WERI-Rb-1 (cell line): ENCODE results near the gene UGT1A6.
"Not testable (repeated sequence)": the region's sequence is repeated elsewhere in the genome, so short reads cannot be mapped to it uniquely, and the experiment has no call there.

Source experiments
- DNase-seq: peaks from one replicate; pipeline ENCODE4 v3.0.0-alpha.2; 2020
- H3K27ac ChIP-seq: fragments of 250-450 bp; sonication (Bioruptor Pico); 2 replicates; pipeline ENCODE4 v1.5.1; 2020; ENCODE audit warnings: mild to moderate bottlenecking, moderate library complexity
- H3K27me3 ChIP-seq: fragments of 250-450 bp; sonication (Bioruptor Pico); 2 replicates; pipeline ENCODE4 v1.5.1; 2021; ENCODE audit warnings: mild to moderate bottlenecking, low read depth, moderate library complexity; ENCODE audit not compliant: insufficient read depth, severe bottlenecking
- H3K36me3 ChIP-seq: fragments of 250-450 bp; sonication (Bioruptor Pico); 2 replicates; pipeline ENCODE4 v1.5.1; 2020; ENCODE audit warnings: mild to moderate bottlenecking, moderate library complexity
- H3K4me3 ChIP-seq: 2 replicates; pipeline ENCODE4 v1.5.1; 2011; ENCODE audit warnings: low read depth, mild to moderate bottlenecking, control low read depth, low read length
- H3K9me3 ChIP-seq: fragments of 250-450 bp; sonication (Bioruptor Pico); 2 replicates; pipeline ENCODE4 v1.5.1; 2021; ENCODE audit warnings: mild to moderate bottlenecking, moderate library complexity; ENCODE audit not compliant: severe bottlenecking
- CTCF ChIP-seq: IDR thresholded peaks from 2 replicates; pipeline ENCODE4 v1.5.1; 2011; ENCODE audit warnings: low read depth, mild to moderate bottlenecking, control low read depth, inconsistent platforms, low read length

The UGT1A6 gene

GRCh38 chr2:233740870-233741269 is 48.2 kb downstream of the UGT1A6 start:
- no peak for DNase-seq
- Histone ChIP-seq H3K9me3 (peaks cover 9% of the 10 kb centered on the region), H3K27ac (no peak overlapping the region), H3K36me3 (no peaks in the 10 kb centered on the region), H3K4me3 (no peak overlapping the region), H3K27me3 (no peaks in the 10 kb centered on the region)
- no peak for TF ChIP-seq CTCF

GRCh38 chr2:233743464-233744259 is 51.0 kb downstream of the UGT1A6 start:
- Histone ChIP-seq H3K27me3 (no peaks in the 10 kb centered on the region), H3K36me3 (no peaks in the 10 kb centered on the region), H3K27ac (no peak overlapping the region), H3K4me3 (no peak overlapping the region), H3K9me3 (peaks cover 1% of the 10 kb centered on the region)
- DNase-seq, result no peak
- no peak for TF ChIP-seq CTCF

DNA sequence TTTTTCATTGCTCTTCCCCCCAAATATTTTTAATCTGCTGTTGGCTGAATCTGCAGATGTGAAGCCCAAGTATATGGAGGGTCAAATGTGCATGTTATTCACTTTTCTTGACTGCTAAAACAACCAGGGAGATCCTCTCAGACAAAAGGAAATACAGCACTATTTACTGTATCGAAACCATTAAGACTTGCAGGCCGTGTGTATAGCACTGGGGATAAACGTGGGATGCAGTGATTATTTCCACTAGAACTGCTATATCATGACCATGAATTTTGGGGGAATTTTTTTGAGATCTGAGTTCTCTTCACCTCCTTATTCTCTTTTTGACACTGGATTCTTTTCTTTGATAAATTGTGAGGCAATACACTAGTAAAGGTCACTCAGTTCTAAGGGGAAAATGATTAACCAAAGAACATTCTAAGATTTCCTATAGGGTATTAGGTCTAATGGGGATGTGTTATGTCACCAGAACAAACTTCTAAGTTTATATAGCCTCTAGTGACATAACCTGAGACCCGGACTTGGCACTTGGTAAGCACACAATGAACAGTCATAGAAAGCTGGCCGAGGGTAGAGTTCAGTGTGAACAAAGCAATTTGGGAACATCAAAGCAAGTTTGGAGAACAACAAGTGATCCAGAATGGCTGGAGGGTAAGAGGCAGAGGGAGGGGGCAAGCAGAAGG is 52.5 kb downstream of the UGT1A6 start:
- Histone ChIP-seq H3K4me3 (no peak overlapping the region), H3K9me3 (peaks cover 4% of the 10 kb centered on the region), H3K27me3 (no peaks in the 10 kb centered on the region), H3K27ac (no peak overlapping the region), H3K36me3 (no peaks in the 10 kb centered on the region)
- no peak for TF ChIP-seq CTCF
- DNase-seq, result no peak

DNA sequence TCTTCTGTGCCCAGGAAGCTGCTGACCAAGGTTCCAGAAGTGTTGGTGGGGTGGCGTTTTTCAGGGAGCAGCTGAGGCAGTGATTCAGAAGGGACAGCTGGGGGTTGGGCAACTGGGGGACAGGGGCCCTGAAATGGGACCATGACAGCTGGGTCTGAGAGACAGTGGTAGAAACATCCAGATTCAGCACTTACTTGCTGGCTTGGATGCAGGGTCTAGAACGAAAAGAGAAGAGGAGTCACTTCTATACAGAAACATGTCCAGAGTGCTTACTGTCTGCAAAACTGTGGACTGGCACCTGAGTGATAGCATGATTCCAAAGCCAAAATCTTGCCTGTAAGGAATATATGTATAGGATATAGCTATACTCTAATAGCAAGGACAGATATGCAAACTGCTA is 53.1 kb downstream of the UGT1A6 start:
- H3K9me3 ChIP-seq, result peaks cover 11% of the 10 kb centered on the region
- H3K4me3 ChIP-seq, H3K27me3 ChIP-seq, DNase-seq, H3K27ac ChIP-seq, H3K36me3 ChIP-seq: not testable (repeated sequence)

DNA sequence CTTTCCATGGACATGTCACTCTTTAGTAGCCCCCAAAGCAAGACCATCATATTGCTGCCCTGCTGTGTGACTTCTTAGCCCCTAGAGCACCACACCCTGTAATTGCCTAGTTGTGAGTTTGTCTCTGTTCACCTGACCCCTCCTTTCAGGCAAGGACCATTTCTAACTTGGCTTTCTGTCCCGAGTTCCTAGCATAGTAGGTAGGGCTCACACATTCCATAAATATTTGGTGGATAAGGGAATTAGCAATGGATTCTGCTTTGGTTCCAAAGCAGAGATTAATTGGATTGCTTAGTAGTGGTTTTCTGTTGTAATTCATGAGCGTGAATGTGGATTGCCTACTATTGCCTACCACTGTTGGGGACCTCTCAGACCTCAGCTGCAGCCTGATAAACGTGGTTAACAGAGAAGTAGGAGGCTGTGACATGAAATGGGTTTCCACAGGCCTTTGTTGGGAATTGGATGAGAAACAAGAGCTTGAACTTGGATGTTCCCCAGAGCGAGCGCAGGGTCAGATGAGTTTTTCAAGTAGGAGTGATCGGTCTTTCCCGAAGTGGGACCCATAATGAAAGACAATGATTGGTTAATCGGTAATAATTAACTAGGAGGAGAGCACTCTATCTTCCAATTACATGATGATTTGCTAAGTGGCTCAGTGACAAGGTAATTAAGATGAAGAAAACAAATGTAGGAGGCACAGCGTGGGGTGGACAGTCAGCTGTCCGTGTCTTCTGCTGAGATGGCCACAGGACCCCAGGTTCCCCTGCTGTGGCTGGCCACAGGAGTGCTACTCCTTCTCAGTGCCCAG is 54.0 kb downstream of the UGT1A6 start:
- no peak for TF ChIP-seq CTCF
- no peak for DNase-seq
- no peaks in the 10 kb centered on the region for H3K36me3 ChIP-seq
- no peak overlapping the region for H3K27ac ChIP-seq
- H3K9me3 ChIP-seq, result peaks cover 19% of the 10 kb centered on the region
- no peak overlapping the region for H3K4me3 ChIP-seq
- H3K27me3 ChIP-seq, result no peaks in the 10 kb centered on the region

DNA sequence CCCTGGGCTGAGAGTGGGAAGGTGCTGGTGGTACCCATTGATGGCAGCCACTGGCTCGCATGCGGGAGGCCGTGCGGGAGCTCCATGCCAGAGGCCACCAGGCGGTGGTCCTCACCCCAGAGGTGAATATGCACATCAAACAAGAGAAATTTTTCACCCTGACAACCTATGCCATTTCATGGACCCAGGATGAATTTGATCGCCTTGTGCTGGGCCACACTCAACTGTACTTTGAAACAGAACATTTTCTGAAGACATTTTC is 54.5 kb downstream of the UGT1A6 start:
- no peak for TF ChIP-seq CTCF
- no peak overlapping the region for H3K27ac ChIP-seq
- H3K36me3 ChIP-seq, result no peaks in the 10 kb centered on the region
- peaks cover 23% of the 10 kb centered on the region for H3K9me3 ChIP-seq
- no peak overlapping the region for H3K4me3 ChIP-seq
- DNase-seq, result no peak
- H3K27me3 ChIP-seq, result no peaks in the 10 kb centered on the region

DNA sequence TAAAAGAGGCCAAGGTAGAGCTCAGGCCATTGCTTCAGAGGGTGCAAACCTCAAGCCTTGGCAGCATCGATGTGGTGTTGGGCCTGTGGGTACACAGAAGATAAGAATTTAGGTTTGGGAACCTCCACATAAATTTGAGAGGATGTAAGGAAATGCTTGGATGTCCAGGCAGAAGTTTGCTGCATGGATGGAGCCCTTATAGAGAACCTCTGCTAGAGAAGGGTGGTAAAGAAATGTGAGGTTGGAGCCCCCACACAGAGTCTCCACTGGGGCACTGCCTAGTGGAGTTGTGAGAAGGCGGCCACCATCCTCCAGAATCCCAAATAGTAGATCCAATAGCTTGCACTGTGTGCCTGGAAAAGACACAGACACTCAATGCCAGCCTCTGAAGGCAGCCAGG is 58.0 kb downstream of the UGT1A6 start:
- not testable (repeated sequence) for H3K4me3 ChIP-seq, DNase-seq, H3K36me3 ChIP-seq, H3K27me3 ChIP-seq, H3K27ac ChIP-seq
- H3K9me3 ChIP-seq, result peaks cover 26% of the 10 kb centered on the region

GRCh38 chr2:233751212-233752009 is 58.7 kb downstream of the UGT1A6 start:
- H3K9me3 ChIP-seq, result peaks cover 26% of the 10 kb centered on the region
- not testable (repeated sequence) for H3K27ac ChIP-seq, H3K27me3 ChIP-seq, DNase-seq, H3K4me3 ChIP-seq, H3K36me3 ChIP-seq
